HG03039 (cell line): Measurements from ENCODE around the gene C2orf68.
"Not testable (repeated sequence)": the region's sequence is repeated elsewhere in the genome, so short reads cannot be mapped to it uniquely, and the experiment has no call there.

Source experiments
- ATAC-seq: cut with Tn5 transposase; IDR thresholded peaks from one replicate; pipeline ENCODE4 v1.9.1; 2021; ENCODE audit warnings: mild to moderate bottlenecking, moderate library complexity; ENCODE audit not compliant: unreplicated experiment

Gene C2orf68

DNA sequence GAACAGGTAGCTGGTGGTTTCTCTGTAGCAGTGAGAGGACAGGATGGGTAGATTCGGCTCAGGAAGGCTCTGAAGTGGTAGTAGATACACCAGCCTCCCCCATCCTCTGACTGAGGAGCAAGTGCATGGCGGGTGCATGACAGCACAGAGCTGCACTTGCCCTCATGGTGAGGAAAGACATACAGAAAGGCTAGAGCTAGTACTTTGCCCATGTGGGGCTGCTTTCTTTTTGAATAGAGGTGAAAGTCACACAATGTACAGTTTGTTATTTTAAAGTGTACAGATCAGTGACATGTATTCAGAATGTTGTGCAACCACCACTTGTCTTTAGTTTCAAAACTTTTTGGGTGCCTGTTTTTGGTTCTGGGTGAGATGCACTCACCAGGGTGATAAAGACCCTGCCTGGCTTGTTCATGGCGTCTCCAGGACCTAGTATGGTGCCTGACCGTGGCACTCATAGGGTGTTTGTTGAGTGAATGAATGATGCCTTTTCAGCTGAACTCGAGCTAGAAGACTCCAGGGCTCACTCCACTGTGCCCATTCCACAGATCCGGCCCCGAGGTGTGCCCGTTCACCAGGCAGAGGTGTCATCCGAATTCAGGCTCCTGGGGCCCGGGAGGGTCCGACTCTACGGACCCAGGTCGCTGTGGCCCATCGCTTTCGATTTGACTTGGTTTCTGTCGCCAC, 28.1 kb downstream of the C2orf68 start:
- ATAC-seq = no peak

DNA sequence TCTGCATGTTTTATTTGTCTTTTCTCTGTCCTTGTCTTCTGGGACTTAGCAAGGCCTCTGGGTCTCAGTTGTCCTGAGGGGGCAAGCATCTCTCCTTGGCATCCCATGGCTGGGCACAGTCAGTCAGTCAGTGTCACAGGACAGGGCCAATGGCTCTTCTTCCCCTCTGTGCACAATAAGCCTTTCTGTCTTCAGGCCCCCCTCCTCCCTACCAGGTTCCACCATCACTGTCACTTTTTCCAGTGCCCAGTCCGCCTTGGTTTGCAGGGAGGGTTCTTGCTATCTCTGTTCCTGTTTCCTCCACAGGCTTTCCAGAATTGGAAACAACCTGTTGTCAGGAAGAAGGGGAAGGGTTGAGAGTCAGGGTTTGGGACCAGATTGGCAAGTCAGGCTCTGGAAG, 29.4 kb downstream of the C2orf68 start:
- ATAC-seq = no peak

DNA sequence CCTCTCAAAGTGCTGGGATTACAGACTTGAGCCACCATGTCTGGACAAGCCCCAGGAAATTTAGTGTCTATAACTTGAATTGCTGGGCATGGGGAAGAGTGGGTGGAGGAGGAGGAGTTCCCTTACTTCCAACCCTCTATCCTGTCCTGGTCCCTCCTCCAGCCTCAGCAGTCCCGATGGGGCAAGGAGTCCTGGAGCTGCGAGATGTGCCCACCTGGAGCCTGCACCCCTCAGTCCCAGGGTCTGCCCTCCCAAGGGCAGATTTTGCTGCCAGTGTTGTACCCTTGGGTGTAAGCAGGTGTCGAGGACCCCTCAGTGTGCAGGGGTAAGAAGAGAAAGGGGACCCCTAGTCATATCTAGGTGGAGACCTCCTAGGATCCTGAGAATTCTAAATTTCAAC, 31.7 kb downstream of the C2orf68 start:
- ATAC-seq = no peak

DNA sequence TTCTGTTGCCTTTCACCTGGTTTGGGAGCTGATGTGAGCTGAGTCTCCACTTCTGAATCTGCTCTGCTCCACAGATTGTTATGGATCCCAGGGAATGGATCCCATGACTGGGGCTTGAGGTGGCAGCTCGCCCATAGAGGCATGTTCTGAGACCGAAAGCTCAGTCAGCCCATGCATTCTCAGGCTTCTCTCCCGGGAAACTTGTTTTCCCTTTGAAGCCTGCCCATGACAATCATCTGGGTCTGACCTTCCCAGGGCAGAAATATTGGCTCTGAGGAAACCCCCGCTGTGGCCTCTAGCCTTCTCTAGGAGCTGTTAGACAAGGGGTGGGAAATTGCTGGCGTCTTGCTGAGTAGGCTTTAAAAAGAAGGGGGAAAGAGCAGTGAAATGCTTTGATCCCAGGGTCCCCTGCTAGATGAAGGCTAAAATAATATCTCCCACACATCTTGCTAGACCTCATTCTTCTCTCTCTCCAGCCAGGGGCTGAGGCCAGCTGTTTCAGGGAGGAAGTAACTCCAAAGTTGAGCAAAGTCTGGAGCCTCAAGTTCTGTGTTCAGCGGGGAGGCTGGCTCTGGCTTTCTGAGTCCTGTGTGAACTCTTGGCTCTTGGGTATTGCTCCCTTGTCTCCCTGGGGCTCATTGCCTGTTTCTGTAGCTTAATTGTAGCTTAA, 32.5 kb downstream of the C2orf68 start:
- ATAC-seq = no peak

DNA sequence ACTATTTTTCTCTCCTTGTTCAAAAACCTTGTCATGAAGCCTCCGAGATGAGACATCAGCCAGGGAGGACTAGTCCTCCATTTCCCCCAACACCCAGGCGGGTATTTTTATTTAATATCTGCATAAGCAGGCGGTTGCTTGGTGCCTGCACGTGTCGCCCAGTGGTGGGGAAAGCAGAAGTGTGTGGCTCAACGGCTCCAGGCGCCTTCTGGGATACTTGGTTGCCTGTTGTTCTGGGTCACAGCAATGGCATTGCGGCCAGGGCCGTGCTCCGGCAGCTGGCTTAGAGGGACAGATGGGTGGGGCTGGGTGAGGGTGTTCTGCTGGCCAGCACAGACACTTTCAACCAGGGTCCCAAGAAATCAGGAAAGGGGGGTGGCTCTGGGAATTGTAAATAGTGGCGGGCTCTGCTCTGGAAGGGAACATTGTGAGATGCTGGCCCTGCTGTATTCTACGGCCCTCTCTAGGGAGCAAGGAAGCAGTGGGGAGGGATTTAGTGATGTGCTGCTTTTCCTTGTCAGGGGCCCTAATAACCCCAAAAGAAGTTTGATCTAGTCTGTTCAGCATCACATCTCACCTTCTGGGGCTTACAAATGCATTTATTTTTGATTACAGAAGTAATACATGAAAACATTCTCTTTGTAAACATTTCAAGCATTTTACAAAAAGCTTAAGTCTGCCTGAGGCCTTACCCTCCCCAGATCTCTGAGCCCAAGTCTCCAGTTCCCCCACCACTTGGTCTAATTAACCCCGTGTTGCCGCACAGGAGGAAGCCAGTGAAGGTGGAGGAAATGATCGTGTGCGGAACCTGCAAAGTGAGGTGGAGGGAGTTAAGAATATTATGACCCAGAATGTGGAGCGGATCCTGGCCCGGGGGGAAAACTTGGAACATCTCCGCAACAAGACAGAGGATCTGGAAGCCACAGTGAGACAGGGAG, 33.4 kb downstream of the C2orf68 start:
- no peak for ATAC-seq

DNA sequence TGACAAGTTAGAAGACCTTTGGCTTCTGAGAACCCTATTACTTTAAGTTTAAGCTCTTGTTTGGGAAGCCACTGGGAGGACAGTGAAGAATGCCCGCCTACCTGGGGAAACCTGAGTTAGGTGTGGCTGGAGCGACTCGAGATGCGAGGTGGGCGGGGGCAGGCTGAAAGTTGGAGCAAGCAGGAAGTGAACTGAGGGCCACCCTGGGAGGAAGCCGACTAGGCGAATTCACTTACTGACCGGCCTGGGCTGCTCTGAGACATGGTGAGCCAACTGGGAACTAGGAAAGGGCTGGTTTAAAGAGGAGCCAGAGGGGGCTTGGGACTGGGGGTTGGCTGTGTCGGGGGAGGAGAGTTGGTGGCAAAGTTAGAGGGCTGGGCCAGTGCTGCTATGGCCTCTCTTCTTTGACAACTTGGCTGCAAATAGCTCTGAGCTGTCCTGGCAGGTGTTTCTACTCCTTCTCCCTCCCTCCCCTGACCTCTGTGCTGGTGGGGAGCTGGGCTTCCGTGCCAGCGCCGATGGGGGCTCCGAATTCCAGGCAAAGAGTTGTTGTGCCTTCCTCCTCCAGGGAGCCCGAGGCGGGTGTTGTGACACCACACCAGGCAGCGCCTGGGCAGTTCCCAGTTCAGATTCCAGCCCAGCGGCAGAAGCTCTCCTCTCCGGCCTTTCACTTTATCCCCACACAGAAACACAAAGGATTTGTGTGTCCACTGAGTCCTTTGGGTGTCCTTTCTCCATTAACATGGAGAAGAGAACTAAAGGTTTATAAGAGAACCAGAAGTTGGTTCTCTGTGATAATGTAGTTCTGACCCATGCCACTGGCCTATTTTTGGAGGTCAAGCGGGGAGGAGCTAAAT, 34.3 kb downstream of the C2orf68 start, which contains the start of gene VAMP8:
Gene VAMP8, plus strand, starts transcription at position 201 of the 857 bp plus-strand sequence. Its CDS starts 61 bp downstream, at position 262.
- peak; percentile 72 for ATAC-seq

DNA sequence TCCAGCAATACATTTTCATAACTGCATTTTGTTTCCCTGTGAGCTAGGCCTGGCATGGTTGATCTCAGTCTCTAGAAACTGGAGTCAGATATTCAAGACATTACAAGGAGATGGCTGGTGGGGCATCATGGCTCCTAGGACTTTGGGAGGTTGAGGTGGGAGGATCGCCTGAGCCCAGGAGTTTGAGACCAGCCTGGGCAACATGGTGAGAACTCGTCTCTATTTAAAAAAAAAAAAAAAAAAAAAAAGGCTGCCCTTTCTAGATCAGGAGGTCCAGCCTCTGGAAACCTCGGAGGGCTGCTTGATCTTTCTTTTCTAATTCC, 34.8 kb downstream of the C2orf68 start:
- ATAC-seq = no peak

DNA sequence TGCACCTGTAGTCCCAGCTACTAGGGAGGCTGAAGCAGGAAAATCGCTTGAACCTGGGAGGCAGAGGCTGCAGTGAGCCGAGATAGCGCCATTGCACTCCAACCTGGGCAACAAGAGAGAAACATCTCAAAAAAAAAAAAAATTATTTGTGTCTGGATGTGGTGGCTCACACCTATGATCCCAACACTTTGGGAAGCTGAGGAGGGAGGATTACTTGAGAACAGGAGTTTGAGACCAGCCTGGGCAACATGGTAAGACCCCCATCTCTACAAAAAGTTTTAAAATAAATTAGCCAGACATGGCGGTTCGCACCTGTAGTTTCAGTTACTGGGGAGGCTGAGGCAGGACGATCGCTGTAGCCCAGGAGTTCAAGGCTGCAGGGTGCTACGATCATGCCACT, 36.1 kb downstream of the C2orf68 start:
- ATAC-seq = no peak

DNA sequence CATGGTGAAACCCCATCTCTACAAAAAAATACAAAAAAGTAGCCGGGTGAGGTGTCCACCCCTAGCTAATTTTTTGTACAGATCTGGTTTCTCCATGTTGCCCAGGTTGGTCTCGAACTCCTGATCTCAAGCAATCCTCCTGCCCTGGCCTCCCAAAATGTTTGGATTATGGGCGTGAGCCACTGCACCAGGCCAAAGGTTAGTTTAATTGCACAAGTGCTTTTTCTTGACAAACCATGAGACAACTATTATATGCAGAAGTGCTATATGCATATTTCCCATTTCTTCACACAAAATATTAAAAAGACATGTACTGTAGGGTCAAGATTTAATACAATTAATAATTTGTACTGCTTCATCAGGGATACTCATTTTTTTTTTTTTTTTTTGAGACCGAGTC, 45.6 kb downstream of the C2orf68 start:
- no peak for ATAC-seq

DNA sequence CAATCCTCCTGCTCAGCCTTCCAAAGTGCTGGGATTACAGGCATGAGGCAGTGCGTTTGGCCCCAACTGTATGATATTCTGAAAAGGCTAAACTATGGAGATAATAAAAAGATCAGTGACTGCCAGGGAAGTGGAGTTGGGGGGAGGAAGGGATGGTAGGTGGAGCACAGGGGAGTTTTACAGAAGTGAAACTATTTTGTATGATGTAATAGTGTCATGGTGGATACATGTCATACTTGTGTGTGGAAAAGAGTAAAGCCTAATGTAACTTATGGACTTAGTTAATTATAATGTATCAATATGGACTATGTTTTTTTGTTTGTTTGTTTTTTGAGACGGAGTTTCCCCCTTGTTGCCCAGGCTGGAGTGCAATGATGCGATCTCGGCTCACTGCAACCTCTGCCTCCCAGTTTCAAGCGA, 47.7 kb downstream of the C2orf68 start:
- ATAC-seq = no peak

DNA sequence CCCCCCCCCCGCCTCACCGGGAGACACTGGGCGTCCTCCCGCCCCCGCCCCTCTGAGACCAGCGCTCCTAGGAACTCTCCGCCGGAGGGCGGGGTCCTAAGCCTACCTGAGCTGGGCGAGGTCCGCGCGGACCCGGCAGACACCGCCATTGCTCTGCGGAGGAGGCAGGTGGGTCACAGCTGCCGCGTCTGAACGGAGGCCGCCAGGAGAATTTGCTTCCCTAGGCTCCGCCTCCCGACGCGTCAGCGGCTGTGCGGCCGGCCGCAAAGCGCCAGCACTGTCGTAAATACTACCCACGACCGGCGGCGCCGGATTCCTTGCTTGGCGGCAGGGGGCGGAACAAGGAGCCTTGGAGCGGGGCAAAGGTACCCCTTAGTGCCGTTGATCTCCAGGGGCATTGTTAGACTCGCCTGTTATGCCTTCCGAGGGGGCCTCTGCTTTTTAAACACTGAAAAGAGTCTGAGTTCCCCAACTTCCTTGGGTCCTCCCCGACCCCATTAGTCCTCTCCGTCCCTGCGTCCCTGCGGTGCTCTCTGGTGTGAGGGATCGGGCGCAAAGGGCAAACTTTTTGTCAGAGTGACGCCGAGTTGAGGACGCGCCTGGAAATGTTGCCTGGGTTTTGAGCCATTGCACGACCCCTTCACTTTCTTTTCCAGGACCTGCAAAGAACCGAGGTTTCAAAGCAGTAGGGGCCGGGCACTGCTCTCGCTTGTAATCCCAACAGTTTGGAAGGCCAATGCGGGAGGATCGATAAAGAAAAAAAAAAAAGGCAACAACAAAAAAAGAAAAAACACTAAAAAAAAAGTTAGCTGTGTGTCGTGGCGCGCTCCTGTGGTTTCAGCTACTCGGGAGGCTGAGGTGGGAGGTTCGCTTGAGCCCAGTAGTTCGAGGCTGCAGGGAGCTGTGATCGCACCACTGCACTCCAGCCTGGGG, 50.3 kb downstream of the C2orf68 start, which contains the start of gene GGCX:
Gene GGCX, minus strand, starts transcription at position 214 of the 933 bp plus-strand sequence. Its CDS starts 65 bp downstream, at position 149.
- ATAC-seq = peak; percentile 88

DNA sequence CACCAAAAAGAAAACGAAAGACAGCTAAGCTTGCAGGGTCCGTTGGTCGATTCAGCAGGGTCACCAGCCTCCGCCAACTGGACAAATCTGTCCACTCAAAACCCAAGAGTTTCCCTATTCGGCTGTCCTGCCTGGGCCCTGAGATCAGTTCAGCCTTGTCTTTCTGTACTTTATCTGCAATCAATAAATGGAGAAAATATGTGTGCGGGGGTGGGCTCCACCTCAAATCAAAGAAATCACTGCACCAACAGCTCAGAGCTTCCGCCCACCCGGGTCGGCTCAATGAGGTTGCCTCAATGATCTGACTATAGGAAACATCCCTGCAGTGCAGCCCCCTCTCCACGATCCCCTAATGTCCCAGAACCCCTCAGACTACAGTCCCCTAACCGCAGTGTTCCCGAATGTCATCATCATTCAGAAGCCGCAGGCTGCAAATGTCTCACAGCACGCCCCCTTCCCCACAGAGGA, 51.0 kb downstream of the C2orf68 start:
- no peak for ATAC-seq

DNA sequence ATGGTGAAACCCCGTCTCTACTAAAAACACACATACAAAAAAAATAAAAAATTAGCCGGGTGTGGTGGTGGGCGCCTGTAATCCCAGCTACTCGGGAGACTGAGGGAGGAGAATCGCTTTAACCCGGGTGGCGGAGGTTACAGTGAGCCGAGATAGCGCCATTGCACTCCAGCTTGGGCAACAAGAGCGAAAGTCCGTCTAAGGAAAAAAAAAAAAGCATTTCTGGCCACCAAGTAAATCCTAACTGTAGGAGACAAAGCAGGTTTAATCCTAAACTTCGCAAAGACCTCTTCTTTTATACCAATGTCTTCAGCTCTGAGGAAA, 51.5 kb downstream of the C2orf68 start:
- not testable (repeated sequence) for ATAC-seq

DNA sequence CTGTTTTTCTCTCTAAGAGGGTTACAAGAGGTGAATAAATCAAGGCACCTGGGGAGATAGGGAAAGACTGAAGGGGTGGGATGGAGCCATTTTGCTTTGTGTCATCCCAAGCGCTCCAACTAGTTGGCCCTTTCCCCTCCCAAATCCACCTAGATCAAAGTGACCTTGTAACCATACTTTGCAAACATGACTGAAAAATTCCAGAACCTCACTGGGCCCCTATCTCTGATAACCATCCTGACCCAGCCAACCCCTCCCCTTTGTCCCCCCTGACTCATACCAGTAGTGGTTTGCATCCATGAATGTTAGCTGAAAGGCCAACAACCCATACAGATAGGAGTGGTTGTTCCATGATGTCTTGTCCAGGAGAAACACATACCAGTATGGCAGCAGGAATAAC, 53.7 kb downstream of the C2orf68 start:
- no peak for ATAC-seq

DNA sequence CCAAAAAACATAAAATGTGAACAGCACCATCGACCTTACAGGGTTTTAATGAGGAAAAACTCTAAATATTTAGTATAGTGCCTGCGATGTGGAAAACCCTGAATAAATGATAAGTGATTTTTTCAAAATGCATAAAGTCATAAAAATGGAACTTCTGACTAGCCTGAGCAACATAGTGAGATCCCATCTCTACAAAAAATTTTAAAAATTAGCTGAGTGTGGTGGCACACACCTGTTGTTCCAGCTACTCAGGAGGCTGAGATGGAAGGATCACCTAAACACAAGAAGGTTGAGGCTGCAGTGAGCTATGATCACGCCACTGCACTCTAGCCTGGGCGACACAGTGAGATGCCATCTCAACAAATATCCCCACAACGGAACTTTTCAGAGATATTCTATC, 54.7 kb downstream of the C2orf68 start:
- ATAC-seq = no peak
